ENCODE data around the gene IBTK. TPM values are rescaled to one million over a fixed set of nuclear protein-coding genes. Genes with fewer than 3 reads are reported as not detected.
"Not testable (repeated sequence)": the region's sequence is repeated elsewhere in the genome, so short reads cannot be mapped to it uniquely, and the experiment has no call there.

Gene IBTK
- total RNA-seq, 1 donor from 2014 or later = 34.8 TPM

DNA sequence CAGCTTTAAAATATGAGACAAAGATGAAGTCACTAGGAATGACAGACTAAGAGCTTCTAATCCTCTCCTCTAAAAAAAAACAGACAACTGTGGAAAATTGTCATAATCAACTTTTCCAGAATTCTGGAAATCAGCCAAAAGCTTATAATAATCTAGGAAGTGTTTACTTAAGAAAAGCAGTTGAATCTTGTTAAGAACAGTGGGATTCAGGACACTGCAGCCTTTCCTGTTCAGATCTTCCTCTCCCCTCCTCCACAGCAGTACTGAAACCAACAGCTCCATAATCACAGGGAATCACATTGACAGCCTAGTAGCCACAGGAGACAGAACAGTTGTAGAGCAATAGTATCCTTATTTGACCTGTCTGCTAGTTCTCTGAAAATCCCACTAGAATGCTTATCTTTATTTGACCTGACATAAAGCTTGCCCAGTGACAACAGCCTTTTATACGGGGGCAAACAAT lies 41.6 kb downstream of the IBTK start:
- H3K27ac Mint-ChIP-seq = no peak overlapping the region
- no peaks in the 10 kb centered on the region for H3K9me3 Mint-ChIP-seq (ENCODE audit: low read depth)
- no peak for TF ChIP-seq CTCF (IDR thresholded peaks at IDR 0.05; ENCODE audit: unreplicated experiment)
- H3K27me3 Mint-ChIP-seq = no peaks in the 10 kb centered on the region
- H3K4me3 Mint-ChIP-seq (ENCODE audit: low read depth) = no peak overlapping the region
- peaks cover 14% of the 10 kb centered on the region for H3K4me1 Mint-ChIP-seq (ENCODE audit: low read depth)
- DNase-seq (ENCODE audit: low spot score, unreplicated experiment) = no peak
- H3K36me3 Mint-ChIP-seq (ENCODE audit: insufficient read depth) = peaks cover 36% of the 10 kb centered on the region

DNA sequence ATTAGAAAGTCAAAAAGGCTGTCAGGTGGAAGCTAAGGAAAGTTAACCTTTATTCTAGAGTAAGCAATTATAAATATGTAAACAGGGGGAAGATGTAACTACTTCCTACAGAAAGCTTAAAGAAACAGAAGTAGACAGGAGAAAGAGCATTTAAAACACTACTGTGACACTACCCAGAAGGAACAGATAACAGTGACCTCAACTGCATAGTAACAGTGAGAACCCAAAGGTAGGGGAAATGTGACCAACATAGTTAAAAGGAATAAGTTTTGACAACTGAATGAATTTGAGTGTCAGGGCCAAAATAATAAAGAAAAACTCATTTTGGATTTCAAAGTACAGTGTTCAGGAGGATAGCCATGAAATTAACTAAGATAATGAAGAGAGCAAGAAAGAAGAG lies 43.5 kb downstream of the IBTK start:
- Mint-ChIP-seq H3K4me3 (ENCODE audit: low read depth) (no peak overlapping the region), H3K27me3 (no peaks in the 10 kb centered on the region), H3K27ac (no peak overlapping the region), H3K4me1 (ENCODE audit: low read depth) (peaks cover 14% of the 10 kb centered on the region), H3K36me3 (ENCODE audit: insufficient read depth) (peaks cover 25% of the 10 kb centered on the region), H3K9me3 (ENCODE audit: low read depth) (no peaks in the 10 kb centered on the region)
- TF ChIP-seq CTCF (IDR thresholded peaks at IDR 0.05; ENCODE audit: unreplicated experiment) = no peak
- no peak for DNase-seq (ENCODE audit: low spot score, unreplicated experiment)

DNA sequence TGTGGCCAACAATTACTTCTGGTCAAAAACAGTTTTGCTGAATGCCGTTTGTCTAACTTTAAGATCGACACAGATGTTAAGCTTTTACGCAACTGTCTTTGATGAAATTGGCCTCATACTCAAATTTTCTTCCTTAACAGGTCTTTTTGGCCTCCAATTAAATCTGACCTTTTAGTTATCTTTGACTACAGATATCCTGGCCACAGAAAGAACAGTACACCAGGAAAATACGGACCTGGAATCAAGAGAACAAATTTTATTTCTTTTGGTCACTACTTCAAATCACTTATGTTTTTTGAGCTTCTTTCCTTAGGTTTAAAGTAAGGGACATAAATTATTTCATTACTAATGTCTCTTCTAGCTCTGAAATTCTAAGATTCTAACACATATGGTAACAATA lies 49.8 kb downstream of the IBTK start:
- TF ChIP-seq CTCF (IDR thresholded peaks at IDR 0.05; ENCODE audit: unreplicated experiment) = no peak
- H3K36me3 Mint-ChIP-seq (ENCODE audit: insufficient read depth) = peaks cover 13% of the 10 kb centered on the region
- no peak for DNase-seq (ENCODE audit: low spot score, unreplicated experiment)
- no peaks in the 10 kb centered on the region for H3K27me3 Mint-ChIP-seq
- no peaks in the 10 kb centered on the region for H3K4me1 Mint-ChIP-seq (ENCODE audit: low read depth)
- peak overlapping the region; percentile 4 for H3K27ac Mint-ChIP-seq
- H3K4me3 Mint-ChIP-seq (ENCODE audit: low read depth) = no peak overlapping the region
- H3K9me3 Mint-ChIP-seq (ENCODE audit: low read depth) = no peaks in the 10 kb centered on the region

DNA sequence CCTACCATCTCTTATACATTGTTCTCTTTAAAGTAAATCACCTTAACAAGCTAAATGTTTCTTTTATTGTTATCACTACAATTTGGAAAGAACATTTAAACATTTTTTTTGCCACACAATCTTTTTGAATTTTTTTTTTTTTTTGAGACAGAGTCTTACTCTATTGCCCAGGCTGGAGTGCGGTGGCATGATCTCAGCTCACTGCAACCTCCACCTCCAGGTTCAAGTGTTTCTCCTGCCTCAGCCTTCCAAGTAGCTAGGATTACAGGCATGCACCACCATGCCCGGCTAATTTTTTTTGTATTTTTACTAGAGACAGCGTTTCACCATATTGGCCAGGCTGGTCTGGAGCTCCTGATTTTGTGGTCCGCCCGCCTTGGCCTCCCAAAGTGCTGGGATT lies 50.3 kb downstream of the IBTK start:
- not testable (repeated sequence) for DNase-seq (ENCODE audit: low spot score, unreplicated experiment); H3K9me3 Mint-ChIP-seq (ENCODE audit: low read depth); H3K4me1 Mint-ChIP-seq (ENCODE audit: low read depth); H3K27me3 Mint-ChIP-seq; H3K27ac Mint-ChIP-seq; H3K4me3 Mint-ChIP-seq (ENCODE audit: low read depth)
- H3K36me3 Mint-ChIP-seq (ENCODE audit: insufficient read depth) = peaks cover 12% of the 10 kb centered on the region

DNA sequence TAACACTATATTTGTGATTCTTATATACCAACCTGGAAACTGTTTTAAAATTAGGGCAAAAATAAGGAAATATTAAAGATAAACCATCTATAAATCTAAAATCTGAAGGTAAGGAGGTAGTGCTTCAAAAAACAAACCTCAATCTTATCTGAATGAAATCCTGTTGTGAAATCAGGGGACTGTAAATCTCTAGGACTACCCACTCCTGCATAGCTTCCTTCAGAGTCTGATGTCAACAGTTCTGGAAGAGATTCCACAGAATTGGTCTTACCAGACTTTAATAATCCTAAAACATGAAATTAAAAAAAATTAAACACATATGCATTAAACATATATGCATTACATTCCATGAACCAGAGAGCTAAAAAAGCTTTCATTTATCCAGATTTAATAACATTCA lies 51.4 kb downstream of the IBTK start:
- Mint-ChIP-seq H3K4me3 (ENCODE audit: low read depth) (no peak overlapping the region), H3K27ac (no peak overlapping the region), H3K36me3 (ENCODE audit: insufficient read depth) (peaks cover 12% of the 10 kb centered on the region), H3K9me3 (ENCODE audit: low read depth) (no peaks in the 10 kb centered on the region), H3K27me3 (no peaks in the 10 kb centered on the region), H3K4me1 (ENCODE audit: low read depth) (no peaks in the 10 kb centered on the region)
- TF ChIP-seq CTCF (IDR thresholded peaks at IDR 0.05; ENCODE audit: unreplicated experiment) = no peak
- DNase-seq (ENCODE audit: low spot score, unreplicated experiment) = no peak

DNA sequence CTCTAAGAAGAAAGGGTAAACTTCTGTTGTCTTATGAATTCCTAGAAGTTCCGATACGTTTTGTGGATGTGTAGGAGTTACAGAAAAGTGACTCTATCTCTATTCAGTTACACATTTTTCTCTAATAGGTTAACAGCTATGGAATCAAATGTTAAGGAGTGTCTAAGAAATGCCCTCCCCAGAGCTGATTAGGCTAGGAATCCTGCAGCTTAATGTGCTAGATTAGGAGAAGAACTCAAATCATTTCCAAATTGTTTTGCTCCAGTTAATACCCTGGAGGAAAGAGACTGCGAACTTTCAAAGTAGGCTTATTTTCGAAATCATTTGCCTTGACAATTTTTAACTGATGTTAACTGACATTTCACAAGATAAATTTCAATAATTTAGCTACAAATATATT lies 51.9 kb downstream of the IBTK start:
- TF ChIP-seq CTCF (IDR thresholded peaks at IDR 0.05; ENCODE audit: unreplicated experiment) = no peak
- Mint-ChIP-seq H3K4me1 (ENCODE audit: low read depth) (no peaks in the 10 kb centered on the region), H3K9me3 (ENCODE audit: low read depth) (no peaks in the 10 kb centered on the region), H3K36me3 (ENCODE audit: insufficient read depth) (peaks cover 12% of the 10 kb centered on the region), H3K27me3 (no peaks in the 10 kb centered on the region), H3K4me3 (ENCODE audit: low read depth) (no peak overlapping the region), H3K27ac (no peak overlapping the region)
- no peak for DNase-seq (ENCODE audit: low spot score, unreplicated experiment)

Measured in progenitor cell of endocrine pancreas (in vitro differentiated cells).